Endothelial cell of umbilical vein (primary cell): Measurements from ENCODE around the gene PLEKHD1. TPM values are rescaled to one million over a fixed set of nuclear protein-coding genes. Genes with fewer than 3 reads are reported as not detected.

Experiments used
- BruUV-seq: library from RNA; stranded (reverse); fragments of 400-500 nt; replicated peaks from 2 replicates; lab custom pipeline; 2021; lab: Mats Ljungman, UMichigan
- CTCF ChIA-PET: fragments of 300-600, 350-600 bp; sonication (Branson Sonifier 250); formaldehyde crosslinking; loops from one replicate; lab custom pipeline; 2021; ENCODE audit warnings: antibody characterized with exemption, inconsistent platforms; lab: Charles Lee
- POLR2A ChIA-PET: fragments of 300-600, 350-600 bp; sonication (Branson Sonifier 250); formaldehyde crosslinking; loops from one replicate; lab custom pipeline; 2021; ENCODE audit warnings: antibody characterized with exemption, inconsistent platforms; lab: Charles Lee
- DNase-seq: peaks from one replicate; pipeline ENCODE4 v3.0.0-alpha.2; 2011; ENCODE audit warnings: low read depth, low spot score
- FAIRE-seq: peaks from 2 replicates; lab custom pipeline; 2011; peaks lifted over from hg19 to GRCh38; lab: Jason Lieb, UNC
- H2AFZ ChIP-seq: 2 replicates; pipeline ENCODE4 v1.6.0; 2012; ENCODE audit warnings: low read depth, low read length, control low read depth, inconsistent platforms
- H3K27ac ChIP-seq: 2 replicates; pipeline ENCODE4 v1.5.1; 2011; ENCODE audit warnings: low read depth, mild to moderate bottlenecking, control low read depth, low read length, moderate library complexity; ENCODE audit not compliant: insufficient read depth
- H3K27me3 ChIP-seq, 2 experiments: 2 replicates each; pipeline versions ENCODE4 v1.6.0 to v1.6.1; 2011; ENCODE audit warnings: low read length in 2 of 2, mixed read lengths in 1 of 2; ENCODE audit not compliant: control insufficient read depth in 2 of 2, insufficient read depth in 2 of 2
- H3K36me3 ChIP-seq, 2 experiments: 2 replicates in 1 of 2; 3 replicates in 1 of 2; pipeline ENCODE4 v1.5.1; 2011; ENCODE audit warnings: low read length in 2 of 2, mild to moderate bottlenecking in 1 of 2, moderate library complexity in 1 of 2; ENCODE audit not compliant: control insufficient read depth in 2 of 2, insufficient read depth in 2 of 2; ENCODE audit errors: extremely low read depth in 1 of 2
- H3K4me1 ChIP-seq: 3 replicates; pipeline ENCODE4 v1.5.1; 2011; ENCODE audit warnings: mild to moderate bottlenecking, low read length; ENCODE audit not compliant: control insufficient read depth, insufficient read depth; ENCODE audit errors: extremely low read depth
- H3K4me2 ChIP-seq: 2 replicates; pipeline ENCODE4 v1.6.1; 2011; ENCODE audit warnings: low read length, control low read depth, mixed read lengths; ENCODE audit not compliant: insufficient read depth
- H3K4me3 ChIP-seq, 3 experiments: fragments of 200-600 bp in 1 of 3; sonication (generic), shearing (Covaris generic) in 1 of 3; replicated peaks in 1 of 3; 2 replicates each; pipeline ENCODE4 v1.5.1; 2011 to 2016; ENCODE audit warnings: control low read depth in 3 of 3, low read length in 3 of 3, mild to moderate bottlenecking in 2 of 3, inconsistent platforms in 1 of 3, low read depth in 1 of 3, moderate library complexity in 1 of 3; ENCODE audit not compliant: insufficient read depth in 1 of 3
- H3K79me2 ChIP-seq: 2 replicates; pipeline ENCODE4 v1.6.0; 2012; ENCODE audit warnings: low read length, inconsistent platforms; ENCODE audit not compliant: control insufficient read depth, insufficient read depth
- H3K9ac ChIP-seq: replicated peaks from 2 replicates; pipeline ENCODE3; 2011; ENCODE audit warnings: low read length, control low read depth; ENCODE audit not compliant: insufficient read depth; ENCODE audit errors: extremely low read depth
- H3K9me1 ChIP-seq: replicated peaks from 3 replicates; pipeline ENCODE4 v1.6.0; 2011; ENCODE audit warnings: mild to moderate bottlenecking, low read length; ENCODE audit not compliant: control insufficient read depth, insufficient read depth; ENCODE audit errors: extremely low read depth
- H3K9me3 ChIP-seq: replicated peaks from 2 replicates; pipeline ENCODE4 v1.5.1; 2012; ENCODE audit warnings: low read length, inconsistent platforms; ENCODE audit not compliant: control insufficient read depth, insufficient read depth
- H4K20me1 ChIP-seq: replicated peaks from 2 replicates; pipeline ENCODE3; 2011; ENCODE audit warnings: mild to moderate bottlenecking, low read length; ENCODE audit not compliant: control insufficient read depth, insufficient read depth; ENCODE audit errors: extremely low read depth
- EZH2 ChIP-seq: IDR thresholded peaks from 2 replicates; pipeline ENCODE4 v1.6.1; 2012; ENCODE audit warnings: borderline replicate concordance, low read depth, mild to moderate bottlenecking, moderate library complexity, low read length, inconsistent platforms; ENCODE audit not compliant: severe bottlenecking
- JUN ChIP-seq: IDR thresholded peaks from 2 replicates; pipeline ENCODE4 v1.6.1; 2011; ENCODE audit warnings: borderline replicate concordance, low read depth; ENCODE audit not compliant: insufficient read length, insufficient read depth
- MYC ChIP-seq: IDR thresholded peaks from one replicate; pipeline ENCODE4 v1.6.1; 2011; ENCODE audit warnings: mild to moderate bottlenecking, low read depth, low read length
- POLR2AphosphoS5 ChIP-seq: IDR thresholded peaks from 2 replicates; pipeline ENCODE4 v1.6.1; 2012; ENCODE audit warnings: low read depth, mild to moderate bottlenecking, control low read depth, low read length, moderate library complexity; ENCODE audit not compliant: insufficient read depth
- dilution Hi-C: fragments of 300-500 bp; cut with MboI; formaldehyde crosslinking; loops from one replicate; pipeline ENCODE4 v1.15.0; 2019; ENCODE audit warnings: low sequenced_read_pairs; ENCODE audit not compliant: extremely low pct_ligation_motif_present
- intact Hi-C: fragments of 100-400 bp; cut with micrococcal nuclease; formaldehyde crosslinking; loops from one replicate; pipeline ENCODE4 v1.10.0; 2022
- polyA plus RNA-seq, 4 experiments: library from polyadenylated mRNA; depleted of rRNA in 3 of 4; stranded (reverse) in 3 of 4; unstranded in 1 of 4; fragments of >200 nt; gene quantifications; 2 replicates each; pipeline versions ENCODE4 v1.2.1 to v1.2.3, GENCODE V29; 2011 to 2012; ENCODE audit warnings: missing spikeins in 1 of 4
- total RNA-seq: library from RNA; stranded (reverse); gene quantifications from 2 replicates; pipeline ENCODE4 v1.2.3, GENCODE V29; 2021
- TF ChIP-seq, protein P1 (sequence below): IDR thresholded peaks from 2 replicates; pipeline ENCODE4 v1.6.1; 2011; ENCODE audit not compliant: insufficient read depth, insufficient read length

Gene PLEKHD1
- total and polyA plus RNA-seq, 2 donors (not counting 3 experiments of a cell fraction or from before 2014, with no cell fraction given) = 0.01 TPM; not detected in 1

DNA sequence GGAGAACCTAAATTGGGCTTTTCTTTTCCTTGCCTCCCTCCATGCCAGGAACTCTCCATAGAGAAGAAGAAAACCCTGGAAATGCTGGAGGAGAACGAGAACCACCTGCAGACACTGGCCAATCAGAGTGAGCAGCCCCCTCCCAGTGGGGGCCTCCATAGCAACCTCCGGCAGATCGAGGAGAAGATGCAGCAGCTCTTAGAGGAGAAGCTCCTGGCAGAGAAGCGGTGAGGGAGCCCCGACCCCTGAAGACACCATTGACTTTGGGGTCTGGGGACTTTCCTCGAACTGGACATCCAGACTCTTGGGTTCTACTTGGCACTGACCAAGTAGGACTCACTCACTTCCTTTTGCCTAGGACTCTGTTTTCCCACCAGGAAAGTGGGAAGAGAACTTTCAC is 41.4 kb downstream of the PLEKHD1 start:
- ChIA-PET POLR2A (no interaction called here), CTCF (no interaction called here)
- FAIRE-seq = no peak

DNA sequence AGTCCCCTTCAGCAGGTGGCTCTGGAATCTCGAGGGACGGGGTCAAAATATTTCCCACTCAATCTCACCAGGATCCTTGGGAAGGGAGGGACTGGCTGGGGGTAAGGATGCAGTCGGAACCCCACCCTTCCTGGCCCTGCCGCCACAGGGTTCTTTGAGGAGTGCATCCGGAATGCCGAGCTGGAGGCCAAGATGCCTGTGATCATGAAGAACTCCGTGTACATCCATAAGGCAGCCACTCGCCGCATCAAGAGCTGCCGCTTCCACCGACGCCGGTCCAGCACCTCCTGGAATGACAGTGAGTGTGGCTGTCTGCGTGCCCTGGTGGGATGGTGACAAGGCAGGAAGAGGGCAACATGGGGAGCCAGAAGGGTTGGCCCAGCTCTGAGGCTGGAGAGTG is 43.1 kb downstream of the PLEKHD1 start:
- H3K4me2 ChIP-seq = no peak overlapping the region
- FAIRE-seq (no peak), DNase-seq (no peak)
- no peaks in the 10 kb centered on the region for H3K9me3 ChIP-seq
- dilution Hi-C loops = no loop called here
- no peaks in the 10 kb centered on the region for H3K4me1 ChIP-seq
- POLR2A ChIA-PET = no interaction called here
- H2AFZ ChIP-seq = no peak overlapping the region
- no peaks in the 10 kb centered on the region for H4K20me1 ChIP-seq
- no peaks in the 10 kb centered on the region for H3K9me1 ChIP-seq
- H3K9ac ChIP-seq = no peak overlapping the region
- no TSS peak for BruUV-seq
- no peak for TF ChIP-seq EZH2
- TF ChIP-seq POLR2AphosphoS5 = no peak
- no peak for TF ChIP-seq MYC
- TF ChIP-seq, protein P1, sequence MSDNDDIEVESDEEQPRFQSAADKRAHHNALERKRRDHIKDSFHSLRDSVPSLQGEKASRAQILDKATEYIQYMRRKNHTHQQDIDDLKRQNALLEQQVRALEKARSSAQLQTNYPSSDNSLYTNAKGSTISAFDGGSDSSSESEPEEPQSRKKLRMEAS = no peak
- no peak overlapping the region for H3K27ac ChIP-seq
- CTCF ChIA-PET = interaction anchor here (1.0 kb wide), 1 partner anchor 200 kb away, joined by 3 read pairs; no protein-coding TSS in a partner anchor
- peaks cover 7 to 10% of the 10 kb centered on the region in 2 experiments for H3K27me3 ChIP-seq
- H3K4me3 ChIP-seq = no peak overlapping the region
- no peaks in the 10 kb centered on the region for H3K79me2 ChIP-seq
- intact Hi-C loops = no loop called here
- no peaks in the 10 kb centered on the region for H3K36me3 ChIP-seq

More for the DNA sequence above, 41.4 kb downstream of the PLEKHD1 start:
- Histone ChIP-seq H3K36me3 (no peaks in the 10 kb centered on the region), H3K4me3 (no peak overlapping the region), H3K4me2 (no peak overlapping the region), H3K4me1 (no peaks in the 10 kb centered on the region), H4K20me1 (no peaks in the 10 kb centered on the region), H3K79me2 (no peaks in the 10 kb centered on the region), H3K27me3 (peaks cover 5% of the 10 kb centered on the region in 2 experiments), H3K9me3 (no peaks in the 10 kb centered on the region), H3K27ac (no peak overlapping the region), H3K9ac (no peak overlapping the region), H3K9me1 (no peaks in the 10 kb centered on the region), H2AFZ (no peak overlapping the region)
- dilution Hi-C loops (no loop called here), intact Hi-C loops (no loop called here)
- no peak for TF ChIP-seq JUN
- DNase-seq = no peak
- BruUV-seq = no TSS peak
